ENCODE results near the gene KLF13.

Gene KLF13

GRCh38 chr15:31404345-31404744 lies 77.7 kb downstream of the KLF13 start:
- Histone ChIP-seq H3K27ac (no peak overlapping the region), H3K4me3 (no peak overlapping the region)

DNA sequence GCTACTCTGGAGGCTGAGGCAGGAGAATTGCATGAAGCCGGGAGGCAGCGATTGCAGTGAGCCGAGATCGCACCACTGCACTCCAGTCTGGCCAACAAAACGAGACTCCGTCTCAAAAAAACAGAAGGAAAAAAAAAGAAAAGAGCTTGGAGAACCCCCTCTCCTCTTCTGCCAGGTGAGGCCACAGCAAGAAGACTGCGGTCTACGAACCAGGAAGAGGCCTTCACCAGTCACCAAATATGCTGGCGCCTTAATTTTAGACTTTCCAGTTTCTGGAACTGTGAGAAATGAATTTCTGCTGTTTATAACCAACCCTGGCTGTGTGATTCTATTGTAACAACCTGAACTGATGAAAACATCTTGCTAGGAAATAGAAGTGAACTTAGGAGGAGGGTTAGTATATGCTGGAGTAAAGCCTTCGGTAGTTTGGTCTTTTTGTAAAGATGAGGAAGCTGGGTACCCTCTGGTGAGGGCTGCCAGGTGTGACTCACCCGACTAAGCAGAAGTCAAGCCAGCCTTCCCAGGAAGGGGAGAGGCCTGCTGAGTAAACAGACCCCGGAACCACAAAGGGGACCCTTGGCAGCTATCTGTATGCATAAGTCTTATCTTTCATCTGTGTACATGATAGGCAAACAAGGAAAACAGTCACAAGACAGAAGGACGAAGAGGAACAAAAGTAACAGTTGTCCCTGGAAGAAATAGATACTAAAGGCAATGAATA lies 78.7 kb downstream of the KLF13 start:
- Histone ChIP-seq H3K4me3 (no peak overlapping the region), H3K27ac (no peak overlapping the region)

DNA sequence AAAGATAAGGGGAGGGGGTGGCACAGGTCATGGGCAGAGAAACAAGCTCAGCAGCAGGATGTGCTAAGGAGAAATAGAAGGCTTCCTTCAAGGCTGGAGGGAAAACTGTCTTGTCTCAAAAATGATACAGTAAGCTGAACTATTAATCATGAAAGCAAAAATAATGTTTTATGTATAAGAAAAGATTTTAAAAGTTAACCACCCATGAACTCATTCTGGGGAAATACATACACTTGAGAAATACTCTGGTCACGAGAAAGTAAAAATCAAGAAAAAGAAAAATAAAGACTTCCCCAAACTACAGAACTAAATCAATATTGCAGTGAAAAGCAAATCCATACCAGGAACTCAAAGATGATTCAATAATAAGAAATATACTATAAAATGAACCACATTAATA lies 80.7 kb downstream of the KLF13 start:
- H3K4me3 ChIP-seq = no peak overlapping the region
- H3K27ac ChIP-seq = no peak overlapping the region

DNA sequence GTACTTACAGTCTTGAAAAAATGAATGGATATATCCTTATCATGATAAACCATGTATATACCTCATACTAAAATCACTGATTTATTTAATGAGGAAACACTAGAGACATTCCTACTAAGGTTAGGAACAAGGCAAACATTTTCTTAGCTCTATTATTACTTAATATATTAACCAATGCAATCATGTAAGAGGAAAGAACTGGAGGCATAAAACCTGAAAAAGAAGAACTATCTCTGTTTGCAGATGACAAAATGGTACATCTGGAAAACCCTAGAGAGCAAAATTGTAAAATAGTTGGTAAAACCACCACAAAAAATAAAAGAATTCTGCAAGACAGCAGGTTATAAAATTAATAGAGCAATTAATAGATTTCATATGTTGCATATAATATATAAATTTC lies 81.2 kb downstream of the KLF13 start:
- Histone ChIP-seq H3K4me3 (no peak overlapping the region), H3K27ac (no peak overlapping the region)

- no peak overlapping the region for H3K27ac ChIP-seq
- H3K4me3 ChIP-seq = no peak overlapping the region
Observed at GRCh38 chr15:31408724-31409123, 82.1 kb downstream of the KLF13 start.

GRCh38 chr15:31409171-31409570 lies 82.5 kb downstream of the KLF13 start:
- no peak overlapping the region for H3K27ac ChIP-seq
- no peak overlapping the region for H3K4me3 ChIP-seq

DNA sequence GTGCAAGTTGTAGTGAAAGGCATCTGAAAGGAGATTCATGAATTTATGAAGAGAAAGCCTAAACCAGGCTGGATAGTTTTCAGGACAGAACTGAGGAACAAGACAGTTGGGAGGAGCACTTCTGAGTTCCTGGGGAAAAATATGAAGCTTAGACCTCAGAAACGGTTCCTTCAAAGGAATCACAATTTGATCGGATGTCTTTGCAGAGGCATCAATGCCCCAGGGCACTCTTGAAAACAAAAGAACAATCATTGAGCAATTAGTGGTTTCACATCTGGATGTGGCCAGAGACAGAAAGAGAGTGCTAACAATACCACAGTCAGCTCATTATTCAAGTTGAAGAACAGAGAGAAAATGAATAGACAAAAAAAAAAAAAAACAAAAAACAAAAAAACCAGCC lies 86.2 kb downstream of the KLF13 start:
- no peak overlapping the region for H3K4me3 ChIP-seq
- H3K27ac ChIP-seq = no peak overlapping the region

GRCh38 chr15:31415201-31415600 lies 88.6 kb downstream of the KLF13 start:
- Histone ChIP-seq H3K4me3 (no peak overlapping the region), H3K27ac (no peak overlapping the region)

DNA sequence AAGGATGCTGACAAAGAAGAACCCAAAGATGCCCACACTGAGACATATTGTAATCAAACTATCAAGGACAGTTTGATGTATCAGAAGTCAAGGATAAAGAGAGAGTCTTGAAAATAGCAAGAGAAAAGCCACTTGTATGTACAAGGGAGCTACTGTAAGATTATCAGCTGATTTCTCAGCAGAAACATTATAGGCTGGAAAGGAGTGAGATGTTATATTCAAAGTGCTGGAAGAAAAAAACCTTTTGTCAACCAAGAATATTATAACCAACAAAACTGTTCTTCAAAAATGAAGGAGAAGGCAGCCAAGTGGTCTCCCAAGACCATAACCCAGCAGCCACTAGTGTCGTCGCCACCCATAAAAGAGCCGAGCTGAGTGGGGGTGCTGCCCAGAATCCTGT lies 93.2 kb downstream of the KLF13 start:
- no peak overlapping the region for H3K4me3 ChIP-seq

GRCh38 chr15:31427411-31427810 lies 100.8 kb downstream of the KLF13 start:
- Histone ChIP-seq H3K4me3 (no peak overlapping the region), H3K27ac (no peak overlapping the region)

More for the DNA sequence above, 93.2 kb downstream of the KLF13 start:
- no peak overlapping the region for H3K27ac ChIP-seq
